ENCODE results near the gene C1RL. TPM values are rescaled to one million over a fixed set of nuclear protein-coding genes. Genes with fewer than 3 reads are reported as not detected.

Gene C1RL
- total and polyA plus RNA-seq, 4 donors: 67.5 to 188 (median 124) TPM

GRCh38 chr12:7078163-7078562, 30.9 kb downstream of the C1RL start (continued):
- TF ChIP-seq HNF4A (conservative IDR thresholded peaks at IDR 0.05) (no peak), JUND (IDR thresholded peaks at IDR 0.05) (no peak), RXRA (IDR thresholded peaks at IDR 0.05) (no peak), ATF3 (IDR thresholded peaks at IDR 0.05) (no peak), HNF4G (IDR thresholded peaks at IDR 0.05) (no peak), MAX (IDR thresholded peaks at IDR 0.05) (no peak), TAF1 (conservative IDR thresholded peaks at IDR 0.05) (no peak), SP1 (IDR thresholded peaks at IDR 0.05) (no peak)

GRCh38 chr12:7076493-7076892, 32.5 kb downstream of the C1RL start:
- 96% methylated on average over 4 of the region's 4 CpGs for WGBS
- no peak for DNase-seq (ENCODE audit: low spot score)
- Histone ChIP-seq H3K4me1 (ENCODE audit: control insufficient read depth in 4 of 4, insufficient read depth in 4 of 4, low read length in 3 of 4) (peaks cover 8 to 52% (median 45%) of the 10 kb centered on the region in 4 donors), H3K9ac (ENCODE audit: low read depth in 1 of 2, low read length in 2 of 2) (no peak overlapping the region), H3K36me3 (ENCODE audit: control insufficient read depth in 4 of 4, insufficient read depth in 3 of 4, low read depth in 1 of 4, low read length in 3 of 4) (peaks cover 1 to 10% (median 9%) of the 10 kb centered on the region in 4 donors), H3K27ac (ENCODE audit: low read depth in 1 of 2, low read length in 2 of 2) (no peak overlapping the region), H3K9me3 (ENCODE audit: control insufficient read depth in 4 of 4, low read length in 3 of 4) (no peaks in the 10 kb centered on the region), H3K27me3 (ENCODE audit: control insufficient read depth in 4 of 4, insufficient read depth in 4 of 4, low read length in 3 of 4) (no peaks in the 10 kb centered on the region), H3K4me3 (ENCODE audit: low read depth in 1 of 3, low read length in 3 of 3) (no peak overlapping the region)
- no peak for TF ChIP-seq HNF4A (conservative IDR thresholded peaks at IDR 0.05)
- TF ChIP-seq RXRA (IDR thresholded peaks at IDR 0.05): no peak
- no peak for TF ChIP-seq ZBTB33 (IDR thresholded peaks at IDR 0.05)
- no peak for TF ChIP-seq TAF1 (conservative IDR thresholded peaks at IDR 0.05)
- TF ChIP-seq SP1 (IDR thresholded peaks at IDR 0.05): no peak
- no peak for TF ChIP-seq HNF4G (IDR thresholded peaks at IDR 0.05)
- no peak for TF ChIP-seq EGR1 (IDR thresholded peaks at IDR 0.05; ENCODE audit: low read depth in 2 of 2)
- no peak for TF ChIP-seq JUND (IDR thresholded peaks at IDR 0.05)
- TF ChIP-seq ATF3 (IDR thresholded peaks at IDR 0.05): no peak
- no peak for TF ChIP-seq FOXA1 (IDR thresholded peaks at IDR 0.05)

GRCh38 chr12:7075939-7076338, 33.1 kb downstream of the C1RL start:
- Histone ChIP-seq H3K27me3 (ENCODE audit: control insufficient read depth in 4 of 4, insufficient read depth in 4 of 4, low read length in 3 of 4) (no peaks in the 10 kb centered on the region), H3K36me3 (ENCODE audit: control insufficient read depth in 4 of 4, insufficient read depth in 3 of 4, low read depth in 1 of 4, low read length in 3 of 4) (peaks cover 1 to 10% (median 7%) of the 10 kb centered on the region in 4 donors), H3K9ac (ENCODE audit: low read depth in 1 of 2, low read length in 2 of 2) (no peak overlapping the region), H3K4me1 (ENCODE audit: control insufficient read depth in 4 of 4, insufficient read depth in 4 of 4, low read length in 3 of 4) (peaks cover 7 to 52% (median 44%) of the 10 kb centered on the region in 4 donors), H3K27ac (ENCODE audit: low read depth in 1 of 2, low read length in 2 of 2) (no peak overlapping the region), H3K4me3 (ENCODE audit: low read depth in 1 of 3, low read length in 3 of 3) (no peak overlapping the region), H3K9me3 (ENCODE audit: control insufficient read depth in 4 of 4, low read length in 3 of 4) (no peaks in the 10 kb centered on the region)
- TF ChIP-seq SP1 (IDR thresholded peaks at IDR 0.05): no peak
- no peak for TF ChIP-seq GABPA (IDR thresholded peaks at IDR 0.05 in 1 of 2, conservative IDR thresholded peaks at IDR 0.05 in 1 of 2)
- no peak for TF ChIP-seq YY1 (IDR thresholded peaks at IDR 0.05)
- TF ChIP-seq FOXA1 (IDR thresholded peaks at IDR 0.05): no peak
- no peak for TF ChIP-seq ZBTB33 (IDR thresholded peaks at IDR 0.05)
- no peak for TF ChIP-seq TAF1 (conservative IDR thresholded peaks at IDR 0.05)
- no peak for TF ChIP-seq HNF4G (IDR thresholded peaks at IDR 0.05)
- TF ChIP-seq JUND (IDR thresholded peaks at IDR 0.05): no peak
- no peak for TF ChIP-seq CTCF (IDR thresholded peaks at IDR 0.05; ENCODE audit: low read depth, low read length, missing input control)
- TF ChIP-seq RAD21 (IDR thresholded peaks at IDR 0.05): no peak
- no peak for TF ChIP-seq NR2F2 (IDR thresholded peaks at IDR 0.05)
- no peak for TF ChIP-seq EGR1 (IDR thresholded peaks at IDR 0.05; ENCODE audit: low read depth in 2 of 2)
- TF ChIP-seq RXRA (IDR thresholded peaks at IDR 0.05): no peak
- TF ChIP-seq REST (IDR thresholded peaks at IDR 0.05): no peak
- no peak for TF ChIP-seq ATF3 (IDR thresholded peaks at IDR 0.05)
- TF ChIP-seq MAX (IDR thresholded peaks at IDR 0.05): no peak
- TF ChIP-seq FOXA2 (IDR thresholded peaks at IDR 0.05): no peak
- TF ChIP-seq HNF4A (conservative IDR thresholded peaks at IDR 0.05): no peak
- DNase-seq (ENCODE audit: low spot score): no peak
- 69% methylated on average over 3 of the region's 3 CpGs for WGBS
